Measurements from ENCODE around the gene VPS37D.
"Not testable (repeated sequence)": the region's sequence is repeated elsewhere in the genome, so short reads cannot be mapped to it uniquely, and the experiment has no call there.

Gene VPS37D

GRCh38 chr7:73671857-73672445 is 4.3 kb downstream of the VPS37D start:
- TF ChIP-seq EZH2phosphoT487 (IDR thresholded peaks at IDR 0.05; ENCODE audit: low read length) (no peak), CTCF (IDR thresholded peaks at IDR 0.05; ENCODE audit: low read length) (no peak), EZH2 (optimal IDR thresholded peaks at IDR 0.05; ENCODE audit: low read depth, low read length) (no peak)
- DNase-seq: no peak

DNA sequence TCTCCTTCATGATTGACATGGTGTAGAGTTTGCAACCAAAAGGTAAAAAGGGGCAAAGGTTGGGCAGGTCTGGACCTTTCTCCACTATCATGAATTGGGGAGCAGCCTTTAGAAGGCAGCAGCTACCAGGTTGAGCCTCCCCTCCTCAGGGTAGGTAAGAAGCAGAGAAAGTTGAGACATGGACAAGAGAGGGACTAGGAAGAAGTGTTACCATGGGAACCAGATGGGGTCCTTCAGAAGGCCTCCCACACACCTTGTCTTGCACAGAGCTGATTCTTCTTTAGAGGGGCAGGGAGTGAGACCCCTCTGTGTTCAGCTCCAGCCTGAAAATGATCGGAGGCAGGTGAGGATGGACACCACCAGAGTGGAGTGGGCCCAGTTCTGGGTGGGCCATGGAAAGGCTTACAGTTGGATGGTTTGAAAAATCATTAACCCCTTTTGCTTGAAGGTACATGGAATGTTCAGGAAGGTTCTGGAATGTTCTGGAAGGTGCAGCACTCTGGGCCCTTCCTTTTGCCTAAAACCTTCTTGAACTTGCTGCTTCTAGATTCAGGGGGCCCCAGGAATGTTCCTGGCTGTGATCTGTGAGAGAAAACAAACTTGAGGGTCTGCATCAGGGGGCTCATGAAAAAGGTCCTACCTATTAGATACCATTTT is 7.0 kb downstream of the VPS37D start:
- Histone ChIP-seq H3K27me3 (replicated peaks; ENCODE audit: insufficient read depth, low read length) (peaks cover 35% of the 10 kb centered on the region), H3K36me3 (replicated peaks; ENCODE audit: insufficient read depth, low read length) (no peaks in the 10 kb centered on the region), H4K20me1 (ENCODE audit: insufficient read depth, low read length) (no peaks in the 10 kb centered on the region), H3K79me2 (ENCODE audit: low read length) (peaks cover 8% of the 10 kb centered on the region), H3K9me3 (replicated peaks; ENCODE audit: insufficient read depth, low read length) (no peaks in the 10 kb centered on the region), H3K4me2 (ENCODE audit: low read depth, low read length) (no peak overlapping the region), H3K4me1 (ENCODE audit: low read length) (no peaks in the 10 kb centered on the region), H3F3A (ENCODE audit: insufficient read depth, low read length) (no peaks in the 10 kb centered on the region), H3K27ac (ENCODE audit: low read length) (no peak overlapping the region), H3K4me3 (ENCODE audit: low read length) (no peak overlapping the region), H3K9me2 (replicated peaks; ENCODE audit: insufficient read depth, low read length) (no peaks in the 10 kb centered on the region), H3K9ac (ENCODE audit: low read length) (no peak overlapping the region), H2AFZ (ENCODE audit: low read length) (no peak overlapping the region)
- no peak for TF ChIP-seq EZH2phosphoT487 (IDR thresholded peaks at IDR 0.05; ENCODE audit: low read length)
- TF ChIP-seq EZH2 (optimal IDR thresholded peaks at IDR 0.05; ENCODE audit: low read depth, low read length): no peak
- no peak for TF ChIP-seq CTCF (IDR thresholded peaks at IDR 0.05; ENCODE audit: low read length)
- DNase-seq: no peak

More at GRCh38 chr7:73671857-73672445, 4.3 kb downstream of the VPS37D start:
- H3K9ac ChIP-seq (ENCODE audit: low read length): no peak overlapping the region
- H2AFZ ChIP-seq (ENCODE audit: low read length): no peak overlapping the region
- no peaks in the 10 kb centered on the region for H4K20me1 ChIP-seq (ENCODE audit: insufficient read depth, low read length)
- H3F3A ChIP-seq (ENCODE audit: insufficient read depth, low read length): no peaks in the 10 kb centered on the region
- H3K27me3 ChIP-seq (replicated peaks; ENCODE audit: insufficient read depth, low read length): peaks cover 45% of the 10 kb centered on the region
- no peak overlapping the region for H3K27ac ChIP-seq (ENCODE audit: low read length)
- no peak overlapping the region for H3K4me3 ChIP-seq (ENCODE audit: low read length)
- no peak overlapping the region for H3K4me2 ChIP-seq (ENCODE audit: low read depth, low read length)
- H3K9me3 ChIP-seq (replicated peaks; ENCODE audit: insufficient read depth, low read length): no peaks in the 10 kb centered on the region
- no peaks in the 10 kb centered on the region for H3K4me1 ChIP-seq (ENCODE audit: low read length)
- H3K9me2 ChIP-seq (replicated peaks; ENCODE audit: insufficient read depth, low read length): no peaks in the 10 kb centered on the region
- no peaks in the 10 kb centered on the region for H3K79me2 ChIP-seq (ENCODE audit: low read length)
- no peaks in the 10 kb centered on the region for H3K36me3 ChIP-seq (replicated peaks; ENCODE audit: insufficient read depth, low read length)

DNA sequence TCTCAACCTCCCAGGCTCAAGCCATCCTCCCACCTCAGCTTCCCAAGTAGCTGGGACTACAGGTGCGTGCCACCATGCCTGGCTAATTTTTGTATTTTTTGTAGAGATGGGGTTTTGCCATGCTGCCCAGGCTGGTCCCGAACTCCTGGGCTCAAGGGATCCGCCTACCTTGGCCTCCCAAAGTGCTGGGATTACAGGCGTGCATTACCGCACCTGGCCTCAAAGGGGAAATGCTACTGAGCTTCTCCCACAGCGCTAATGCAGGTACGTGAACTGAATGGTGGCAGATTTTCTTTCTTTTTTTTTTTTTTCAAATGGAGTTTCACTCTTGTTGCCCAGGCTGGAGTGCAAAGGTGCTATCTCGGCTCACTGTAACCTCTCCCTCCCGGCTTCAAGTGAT is 8.4 kb downstream of the VPS37D start:
- H3K4me1 ChIP-seq (ENCODE audit: low read length); H3K9ac ChIP-seq (ENCODE audit: low read length); DNase-seq; H3F3A ChIP-seq (ENCODE audit: insufficient read depth, low read length); H3K9me2 ChIP-seq (replicated peaks; ENCODE audit: insufficient read depth, low read length); H2AFZ ChIP-seq (ENCODE audit: low read length); H3K27ac ChIP-seq (ENCODE audit: low read length); H3K9me3 ChIP-seq (replicated peaks; ENCODE audit: insufficient read depth, low read length); H3K4me2 ChIP-seq (ENCODE audit: low read depth, low read length); H4K20me1 ChIP-seq (ENCODE audit: insufficient read depth, low read length); H3K4me3 ChIP-seq (ENCODE audit: low read length); H3K36me3 ChIP-seq (replicated peaks; ENCODE audit: insufficient read depth, low read length): not testable (repeated sequence)
- Histone ChIP-seq H3K27me3 (replicated peaks; ENCODE audit: insufficient read depth, low read length) (peaks cover 22% of the 10 kb centered on the region), H3K79me2 (ENCODE audit: low read length) (peaks cover 21% of the 10 kb centered on the region)

DNA sequence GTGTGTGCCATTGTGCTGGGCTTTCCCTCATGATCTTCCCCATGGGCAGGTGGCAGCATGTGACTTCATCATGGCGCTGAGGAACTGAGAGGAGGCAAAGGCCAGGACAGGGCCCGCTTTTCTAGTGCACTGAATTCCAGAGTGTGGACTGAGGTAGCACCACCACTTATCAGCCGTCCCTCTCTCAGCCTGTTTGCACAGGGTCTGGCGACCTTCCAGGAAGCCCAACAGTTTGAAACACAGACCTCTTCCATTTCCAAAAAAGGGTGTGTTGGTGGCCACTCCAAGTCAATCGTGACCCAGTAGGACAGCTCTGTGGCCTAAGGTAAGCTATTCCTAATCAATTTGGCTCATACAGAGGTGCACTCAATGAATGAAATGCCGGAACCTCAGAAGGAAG is 11.2 kb downstream of the VPS37D start:
- peaks cover 6% of the 10 kb centered on the region for H3K4me1 ChIP-seq (ENCODE audit: low read length)
- H3K27ac ChIP-seq (ENCODE audit: low read length): no peak overlapping the region
- no peaks in the 10 kb centered on the region for H3K9me2 ChIP-seq (replicated peaks; ENCODE audit: insufficient read depth, low read length)
- peaks cover 48% of the 10 kb centered on the region for H3K79me2 ChIP-seq (ENCODE audit: low read length)
- TF ChIP-seq CTCF (IDR thresholded peaks at IDR 0.05; ENCODE audit: low read length) (no peak), EZH2 (optimal IDR thresholded peaks at IDR 0.05; ENCODE audit: low read depth, low read length) (no peak), EZH2phosphoT487 (IDR thresholded peaks at IDR 0.05; ENCODE audit: low read length) (no peak)
- H4K20me1 ChIP-seq (ENCODE audit: insufficient read depth, low read length): no peaks in the 10 kb centered on the region
- H3F3A ChIP-seq (ENCODE audit: insufficient read depth, low read length): no peaks in the 10 kb centered on the region
- no peak overlapping the region for H3K4me3 ChIP-seq (ENCODE audit: low read length)
- H3K4me2 ChIP-seq (ENCODE audit: low read depth, low read length): no peak overlapping the region
- no peak overlapping the region for H3K9ac ChIP-seq (ENCODE audit: low read length)
- H3K27me3 ChIP-seq (replicated peaks; ENCODE audit: insufficient read depth, low read length): 0 out of 2 replicates have a peak, but pooled peaks cover 7% of the 10 kb centered on the region
- H3K36me3 ChIP-seq (replicated peaks; ENCODE audit: insufficient read depth, low read length): no peaks in the 10 kb centered on the region
- no peak overlapping the region for H2AFZ ChIP-seq (ENCODE audit: low read length)
- H3K9me3 ChIP-seq (replicated peaks; ENCODE audit: insufficient read depth, low read length): no peaks in the 10 kb centered on the region
- DNase-seq: no peak
